Transverse colon (tissue), 4 donors: ENCODE measurements around the gene CHERP. TPM values are rescaled to one million over a fixed set of nuclear protein-coding genes. Genes with fewer than 3 reads are reported as not detected.
"Not testable (repeated sequence)": the region's sequence is repeated elsewhere in the genome, so short reads cannot be mapped to it uniquely, and the experiment has no call there.

Experiments
- DNase-seq: peaks from one replicate; pipeline ENCODE4 v3.0.0-alpha.2; 2019
- H3K27ac ChIP-seq, 4 donors: fragments of 200-600 bp; sonication (generic); 2 replicates each; pipeline ENCODE4 v1.5.1; 2016 to 2018; ENCODE audit warnings: inconsistent platforms in 4 of 4
- H3K27me3 ChIP-seq: fragments of 200-600 bp; sonication (generic); 2 replicates; pipeline ENCODE4 v1.5.1; 2017; ENCODE audit warnings: inconsistent platforms
- H3K36me3 ChIP-seq, 4 donors: fragments of 200-600 bp; sonication (generic); 2 replicates each; pipeline ENCODE4 v1.5.1; 2017 to 2019; ENCODE audit warnings: inconsistent platforms in 4 of 4
- H3K4me1 ChIP-seq, 4 donors: fragments of 200-600 bp; sonication (generic); 2 replicates each; pipeline ENCODE4 v1.5.1; 2017 to 2020; ENCODE audit warnings: inconsistent platforms in 4 of 4
- H3K4me3 ChIP-seq, 4 donors: fragments of 200-600 bp; sonication (generic); 1 replicate in 1 of 4; 2 replicates in 3 of 4; pipeline versions ENCODE4 v1.5.1 to v1.6.1; 2017 to 2019; ENCODE audit warnings: inconsistent platforms in 4 of 4
- H3K9me3 ChIP-seq, 2 donors: fragments of 200-600 bp; sonication (generic); 2 replicates each; pipeline ENCODE4 v1.5.1; 2017 to 2019; ENCODE audit warnings: inconsistent platforms in 2 of 2
- EP300 ChIP-seq: sonication (generic); formaldehyde crosslinking; IDR thresholded peaks from one replicate; pipeline ENCODE4 v1.6.1; 2017; ENCODE audit warnings: antibody characterized with exemption, low read depth
- POLR2A ChIP-seq: fragments of 450-650 bp; IDR thresholded peaks from one replicate; pipeline ENCODE4 v1.6.1; 2016; ENCODE audit warnings: antibody characterized with exemption, mild to moderate bottlenecking, moderate library complexity
- POLR2AphosphoS5 ChIP-seq, 3 donors: sonication (generic); formaldehyde crosslinking; IDR thresholded peaks; one replicate each; pipeline ENCODE4 v1.6.1; 2016; ENCODE audit warnings: antibody characterized with exemption in 3 of 3
- WGBS, 2 donors: methylation state at CpG; one replicate each; pipeline ENCODE4 v1.1.5; 2018; ENCODE audit warnings: low coverage in 1 of 2; 5-methylcytosine and 5-hydroxymethylcytosine counted together
- in situ Hi-C, 4 donors: fragments of 200-750 bp; cut with MboI; loops; one replicate each; pipeline versions ENCODE4 v1.15.0 to v1.15.1; 2017; ENCODE audit warnings: low sequenced_read_pairs in 3 of 4, low pct_ligation_motif_present in 1 of 4, low pct_unique_long_range_greater_than_20kb in 1 of 4
- intact Hi-C: fragments of 100-400 bp; cut with DNase I; formaldehyde crosslinking; loops from one replicate; pipeline ENCODE4 v1.15.1; 2023; ENCODE audit warnings: low total_unique reads
- total RNA-seq, 4 donors: library from RNA; depleted of rRNA; stranded (reverse); fragments of >200 nt; gene quantifications; one replicate each; pipeline ENCODE4 v1.1.0, GENCODE V29; 2016
- TF ChIP-seq, protein P1 (sequence below), 5 experiments: fragments of 200-600 bp in 3 of 5; fragments of 450-650 bp in 2 of 5; sonication (generic) in 3 of 5; IDR thresholded peaks; 1 replicate in 2 of 5; 2 replicates in 3 of 5; pipeline ENCODE4 v1.5.1; 2016 to 2017; ENCODE audit warnings: antibody characterized with exemption in 5 of 5, inconsistent platforms in 3 of 5, mild to moderate bottlenecking in 2 of 5, moderate library complexity in 1 of 5

The CHERP gene
- total RNA-seq, 4 donors from 2014 or later, result 14.4 to 54.7 (median 28.9) TPM

- no peaks in the 10 kb centered on the region for H3K36me3 ChIP-seq
- H3K27me3 ChIP-seq, result no peaks in the 10 kb centered on the region
- intact Hi-C loops (no loop called here), in situ Hi-C loops (no loop called here)
- no peaks in the 10 kb centered on the region for H3K4me1 ChIP-seq
- no peaks in the 10 kb centered on the region for H3K9me3 ChIP-seq
- DNase-seq, result no peak
- H3K4me3 ChIP-seq, result no peak overlapping the region
- TF ChIP-seq POLR2A, result no peak
- no peak for TF ChIP-seq POLR2AphosphoS5 (IDR thresholded peaks at IDR 0.05)
- no peak for TF ChIP-seq EP300
- TF ChIP-seq, protein P1, sequence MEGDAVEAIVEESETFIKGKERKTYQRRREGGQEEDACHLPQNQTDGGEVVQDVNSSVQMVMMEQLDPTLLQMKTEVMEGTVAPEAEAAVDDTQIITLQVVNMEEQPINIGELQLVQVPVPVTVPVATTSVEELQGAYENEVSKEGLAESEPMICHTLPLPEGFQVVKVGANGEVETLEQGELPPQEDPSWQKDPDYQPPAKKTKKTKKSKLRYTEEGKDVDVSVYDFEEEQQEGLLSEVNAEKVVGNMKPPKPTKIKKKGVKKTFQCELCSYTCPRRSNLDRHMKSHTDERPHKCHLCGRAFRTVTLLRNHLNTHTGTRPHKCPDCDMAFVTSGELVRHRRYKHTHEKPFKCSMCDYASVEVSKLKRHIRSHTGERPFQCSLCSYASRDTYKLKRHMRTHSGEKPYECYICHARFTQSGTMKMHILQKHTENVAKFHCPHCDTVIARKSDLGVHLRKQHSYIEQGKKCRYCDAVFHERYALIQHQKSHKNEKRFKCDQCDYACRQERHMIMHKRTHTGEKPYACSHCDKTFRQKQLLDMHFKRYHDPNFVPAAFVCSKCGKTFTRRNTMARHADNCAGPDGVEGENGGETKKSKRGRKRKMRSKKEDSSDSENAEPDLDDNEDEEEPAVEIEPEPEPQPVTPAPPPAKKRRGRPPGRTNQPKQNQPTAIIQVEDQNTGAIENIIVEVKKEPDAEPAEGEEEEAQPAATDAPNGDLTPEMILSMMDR (IDR thresholded peaks at IDR 0.05), result no peak
- WGBS, 2 donors, result 92 to 100% methylated on average over 1 to 7 of the region's 7 CpGs
- H3K27ac ChIP-seq, result no peak overlapping the region
These were observed 59.5 kb downstream of the CHERP start for GRCh38 chr19:16482745-16483144.

DNA sequence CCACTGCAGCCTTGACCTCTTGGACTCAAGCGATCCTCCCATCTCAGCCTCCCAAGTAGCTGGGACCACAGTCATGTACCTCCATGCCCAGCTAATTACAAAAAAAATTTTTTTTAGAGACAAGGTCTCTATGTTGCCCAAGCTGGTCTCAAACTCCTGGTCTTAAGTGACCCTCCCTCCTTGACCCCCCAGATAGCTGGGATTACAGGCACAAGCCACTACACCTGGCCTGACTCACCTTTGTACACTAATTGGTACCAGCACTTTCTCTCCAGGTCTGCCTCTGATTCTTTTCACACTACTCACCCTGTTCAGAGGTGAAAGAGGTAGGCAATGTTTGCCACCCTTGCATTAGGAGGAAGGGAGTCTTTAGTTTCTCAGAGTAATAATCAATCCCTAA, 64.9 kb downstream of the CHERP start:
- no peaks in the 10 kb centered on the region for H3K27me3 ChIP-seq
- no peak for DNase-seq
- no peak overlapping the region for H3K27ac ChIP-seq
- intact Hi-C loops (no loop called here), in situ Hi-C loops (no loop called here)
- H3K9me3 ChIP-seq, result no peaks in the 10 kb centered on the region
- TF ChIP-seq POLR2A (no peak), POLR2AphosphoS5 (IDR thresholded peaks at IDR 0.05) (no peak), EP300 (no peak)
- TF ChIP-seq, protein P1 (IDR thresholded peaks at IDR 0.05), result no peak
- no peak overlapping the region for H3K4me3 ChIP-seq
- no peaks in the 10 kb centered on the region for H3K36me3 ChIP-seq
- H3K4me1 ChIP-seq, result peaks cover 0 to 3% (median 2%) of the 10 kb centered on the region in 4 donors
- WGBS, 2 donors, result 96 to 100% methylated on average over 1 of the region's 1 CpG

GRCh38 chr19:16476401-16476800, 65.8 kb downstream of the CHERP start:
- H3K27ac ChIP-seq, result no peak overlapping the region
- no peaks in the 10 kb centered on the region for H3K27me3 ChIP-seq
- in situ Hi-C loops (no loop called here), intact Hi-C loops (no loop called here)
- H3K9me3 ChIP-seq, result no peaks in the 10 kb centered on the region
- H3K4me3 ChIP-seq, result no peak overlapping the region
- no peaks in the 10 kb centered on the region for H3K36me3 ChIP-seq
- peaks cover 0 to 5% (median 2%) of the 10 kb centered on the region in 4 donors for H3K4me1 ChIP-seq
- no peak for DNase-seq
- WGBS, 2 donors, result 83 to 92% methylated on average over 2 to 3 of the region's 3 CpGs
- TF ChIP-seq EP300, result no peak

- TF ChIP-seq POLR2AphosphoS5 (IDR thresholded peaks at IDR 0.05) (no peak), EP300 (no peak), POLR2A (no peak)
- TF ChIP-seq, protein P1 (IDR thresholded peaks at IDR 0.05), result no peak
- H3K4me1 ChIP-seq, result peaks cover 21 to 27% (median 23%) of the 10 kb centered on the region in 4 donors
- no peak for DNase-seq
- H3K27me3 ChIP-seq, result no peaks in the 10 kb centered on the region
- intact Hi-C loops (no loop called here), in situ Hi-C loops (no loop called here)
- 63 to 90% methylated on average over 5 to 13 of the region's 13 CpGs for WGBS, 2 donors
- no peak overlapping the region for H3K27ac ChIP-seq
- H3K4me3 ChIP-seq, result no peak overlapping the region
- no peaks in the 10 kb centered on the region for H3K36me3 ChIP-seq
- H3K9me3 ChIP-seq, result no peaks in the 10 kb centered on the region
These were observed 68.3 kb downstream of the CHERP start for GRCh38 chr19:16473875-16474392.

DNA sequence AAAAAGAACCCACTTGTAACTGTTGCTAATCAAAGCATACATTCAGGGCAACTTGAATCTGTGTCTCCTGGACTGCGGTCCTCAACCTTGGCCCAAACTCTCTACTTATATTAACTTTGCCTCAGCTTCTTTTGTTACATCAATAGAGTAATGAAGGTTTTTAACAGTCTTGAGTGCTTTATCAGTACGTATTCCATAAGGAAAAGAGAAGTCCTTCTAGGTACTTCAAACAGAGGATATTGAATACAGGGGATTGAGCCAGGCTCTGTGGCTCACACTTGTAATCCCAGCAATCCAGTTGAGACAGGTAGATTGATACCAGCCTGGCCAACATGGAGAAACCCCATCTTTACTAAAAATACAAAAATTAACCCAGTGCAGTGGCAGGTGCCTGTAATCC, 69.2 kb downstream of the CHERP start:
- intact Hi-C loops, result no loop called here
- Histone ChIP-seq H3K4me1 (peaks cover 21 to 30% (median 23%) of the 10 kb centered on the region in 4 donors), H3K4me3 (no peak overlapping the region), H3K27me3 (no peaks in the 10 kb centered on the region), H3K9me3 (no peaks in the 10 kb centered on the region), H3K36me3 (no peaks in the 10 kb centered on the region), H3K27ac (no peak overlapping the region)
- TF ChIP-seq, protein P1 (IDR thresholded peaks at IDR 0.05), result no peak
- TF ChIP-seq POLR2AphosphoS5 (IDR thresholded peaks at IDR 0.05), result no peak
- no peak for TF ChIP-seq POLR2A
- no peak for TF ChIP-seq EP300
- DNase-seq, result no peak
- WGBS, 2 donors, result 100% methylated on average over 1 to 2 of the region's 2 CpGs
- in situ Hi-C loops, result no loop called here

DNA sequence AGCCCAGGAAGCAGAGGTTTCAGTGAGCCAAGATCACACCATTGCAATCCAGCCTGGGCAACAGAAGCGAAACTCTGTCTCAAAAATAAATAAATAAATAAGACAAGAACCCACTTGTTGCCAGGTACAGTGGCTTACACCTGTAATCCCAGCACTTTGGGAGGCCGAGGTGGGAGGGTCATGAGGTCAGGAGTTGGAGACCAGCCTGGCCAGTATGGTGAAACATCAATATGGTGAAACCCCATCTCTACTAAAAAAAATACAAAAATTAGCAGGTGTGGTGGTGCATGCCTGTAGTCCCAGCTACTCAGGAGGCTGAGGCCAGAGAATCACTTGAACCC, 69.7 kb downstream of the CHERP start:
- Histone ChIP-seq H3K27ac (peak overlapping the region; percentile 88 to 93 (median 89)), H3K4me3 (peak overlapping the region; percentile 55 to 100 (median 93)), H3K4me1 (peaks cover 21 to 30% (median 23%) of the 10 kb centered on the region in 4 donors)
- H3K36me3 ChIP-seq, intact Hi-C loops, H3K27me3 ChIP-seq, H3K9me3 ChIP-seq, DNase-seq, in situ Hi-C loops: not testable (repeated sequence)
- WGBS, 2 donors, result 46% methylated on average over 2 of the region's 2 CpGs; no CpG with 5 or more reads in 1 of the 2 donors
